Transverse colon (tissue), 4 donors: ENCODE measurements around the gene MRPL42. TPM values are rescaled to one million over a fixed set of nuclear protein-coding genes. Genes with fewer than 3 reads are reported as not detected.

ENCODE experiments used
- DNase-seq: peaks from one replicate; pipeline ENCODE4 v3.0.0-alpha.2; 2019
- H3K27ac ChIP-seq, 4 donors: fragments of 200-600 bp; sonication (generic); 2 replicates each; pipeline ENCODE4 v1.5.1; 2016 to 2018; ENCODE audit warnings: inconsistent platforms in 4 of 4
- H3K27me3 ChIP-seq: fragments of 200-600 bp; sonication (generic); 2 replicates; pipeline ENCODE4 v1.5.1; 2017; ENCODE audit warnings: inconsistent platforms
- H3K36me3 ChIP-seq, 4 donors: fragments of 200-600 bp; sonication (generic); 2 replicates each; pipeline ENCODE4 v1.5.1; 2017 to 2019; ENCODE audit warnings: inconsistent platforms in 4 of 4
- H3K4me1 ChIP-seq, 4 donors: fragments of 200-600 bp; sonication (generic); 2 replicates each; pipeline ENCODE4 v1.5.1; 2017 to 2020; ENCODE audit warnings: inconsistent platforms in 4 of 4
- H3K4me3 ChIP-seq, 4 donors: fragments of 200-600 bp; sonication (generic); 1 replicate in 1 of 4; 2 replicates in 3 of 4; pipeline versions ENCODE4 v1.5.1 to v1.6.1; 2017 to 2019; ENCODE audit warnings: inconsistent platforms in 4 of 4
- H3K9me3 ChIP-seq, 2 donors: fragments of 200-600 bp; sonication (generic); 2 replicates each; pipeline ENCODE4 v1.5.1; 2017 to 2019; ENCODE audit warnings: inconsistent platforms in 2 of 2
- CTCF ChIP-seq, 5 experiments: fragments of 200-600 bp in 3 of 5; fragments of 450-650 bp in 2 of 5; sonication (generic) in 3 of 5; IDR thresholded peaks; 1 replicate in 2 of 5; 2 replicates in 3 of 5; pipeline ENCODE4 v1.5.1; 2016 to 2017; ENCODE audit warnings: antibody characterized with exemption in 5 of 5, inconsistent platforms in 3 of 5, mild to moderate bottlenecking in 2 of 5, moderate library complexity in 1 of 5
- EP300 ChIP-seq: sonication (generic); formaldehyde crosslinking; IDR thresholded peaks from one replicate; pipeline ENCODE4 v1.6.1; 2017; ENCODE audit warnings: antibody characterized with exemption, low read depth
- POLR2A ChIP-seq: fragments of 450-650 bp; IDR thresholded peaks from one replicate; pipeline ENCODE4 v1.6.1; 2016; ENCODE audit warnings: antibody characterized with exemption, mild to moderate bottlenecking, moderate library complexity
- POLR2AphosphoS5 ChIP-seq, 3 donors: sonication (generic); formaldehyde crosslinking; IDR thresholded peaks; one replicate each; pipeline ENCODE4 v1.6.1; 2016; ENCODE audit warnings: antibody characterized with exemption in 3 of 3
- WGBS, 2 donors: methylation state at CpG; one replicate each; pipeline ENCODE4 v1.1.5; 2018; ENCODE audit warnings: low coverage in 1 of 2; 5-methylcytosine and 5-hydroxymethylcytosine counted together
- in situ Hi-C, 4 donors: fragments of 200-750 bp; cut with MboI; loops; one replicate each; pipeline versions ENCODE4 v1.15.0 to v1.15.1; 2017; ENCODE audit warnings: low sequenced_read_pairs in 3 of 4, low pct_ligation_motif_present in 1 of 4, low pct_unique_long_range_greater_than_20kb in 1 of 4
- intact Hi-C: fragments of 100-400 bp; cut with DNase I; formaldehyde crosslinking; loops from one replicate; pipeline ENCODE4 v1.15.1; 2023; ENCODE audit warnings: low total_unique reads
- total RNA-seq, 4 donors: library from RNA; depleted of rRNA; stranded (reverse); fragments of >200 nt; gene quantifications; one replicate each; pipeline ENCODE4 v1.1.0, GENCODE V29; 2016

The MRPL42 gene
- total RNA-seq, 4 donors from 2014 or later, result 10.5 to 45.1 (median 27.2) TPM

DNA sequence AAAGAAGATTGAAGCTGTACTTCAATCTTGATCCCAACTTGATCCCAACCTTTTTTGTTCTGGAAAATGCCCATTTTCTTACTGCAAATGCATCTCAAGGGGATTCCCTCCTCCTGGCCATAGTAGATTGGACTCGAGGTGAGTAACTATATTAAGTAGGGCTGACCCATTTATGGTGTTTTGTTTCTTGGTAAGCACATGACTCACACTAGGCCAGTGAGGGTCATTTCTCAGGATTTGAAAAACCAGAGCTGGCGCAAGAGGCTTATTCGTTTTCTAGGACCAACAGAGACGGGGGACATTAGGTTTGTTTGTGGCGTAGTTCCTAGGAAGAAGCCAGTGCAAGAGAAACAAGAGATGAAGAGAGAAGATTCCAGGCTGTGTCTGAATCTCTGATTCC, 51.4 kb downstream of the MRPL42 start:
- TF ChIP-seq POLR2AphosphoS5 (IDR thresholded peaks at IDR 0.05), result no peak
- TF ChIP-seq CTCF (IDR thresholded peaks at IDR 0.05), result no peak
- TF ChIP-seq EP300, result no peak
- TF ChIP-seq POLR2A, result no peak
- intact Hi-C loops (no loop called here), in situ Hi-C loops (no loop called here)
- Histone ChIP-seq H3K9me3 (no peaks in the 10 kb centered on the region), H3K27me3 (no peaks in the 10 kb centered on the region), H3K36me3 (no peaks in the 10 kb centered on the region), H3K4me1 (no peaks in the 10 kb centered on the region), H3K27ac (no peak overlapping the region), H3K4me3 (no peak overlapping the region)
- DNase-seq, result no peak
- 74 to 88% methylated on average over 4 to 5 of the region's 5 CpGs for WGBS, 2 donors

DNA sequence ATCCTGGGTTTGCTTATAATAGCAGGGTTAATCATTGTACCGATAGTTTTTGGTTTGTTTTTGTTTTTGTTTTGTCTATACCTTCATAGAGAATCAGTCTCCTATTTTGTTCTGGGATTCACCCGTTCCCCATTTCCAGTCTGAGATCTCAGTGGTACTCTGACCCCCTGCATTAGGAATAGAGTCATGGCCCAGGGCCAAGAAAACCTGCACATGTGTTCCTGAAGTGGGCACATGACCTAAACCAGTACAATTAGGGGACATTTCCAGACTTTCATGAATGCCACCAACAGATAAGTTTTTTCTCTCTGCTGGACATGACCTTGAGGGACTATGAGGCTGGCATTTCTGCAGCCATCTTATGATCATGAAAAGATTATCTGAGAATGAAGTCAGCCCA, 52.5 kb downstream of the MRPL42 start:
- in situ Hi-C loops, result no loop called here
- no peaks in the 10 kb centered on the region for H3K4me1 ChIP-seq
- no peak for DNase-seq
- no peak overlapping the region for H3K27ac ChIP-seq
- no peaks in the 10 kb centered on the region for H3K36me3 ChIP-seq
- intact Hi-C loops, result no loop called here
- H3K4me3 ChIP-seq, result no peak overlapping the region
- H3K27me3 ChIP-seq, result no peaks in the 10 kb centered on the region
- H3K9me3 ChIP-seq, result no peaks in the 10 kb centered on the region
- TF ChIP-seq CTCF (IDR thresholded peaks at IDR 0.05) (no peak), POLR2AphosphoS5 (IDR thresholded peaks at IDR 0.05) (no peak), EP300 (no peak), POLR2A (no peak)
- 83 to 94% methylated on average over 2 of the region's 2 CpGs for WGBS, 2 donors

GRCh38 chr12:93520454-93520853, 53.1 kb downstream of the MRPL42 start:
- no peaks in the 10 kb centered on the region for H3K4me1 ChIP-seq
- DNase-seq, result no peak
- no peaks in the 10 kb centered on the region for H3K27me3 ChIP-seq
- in situ Hi-C loops (no loop called here), intact Hi-C loops (no loop called here)
- H3K36me3 ChIP-seq, result no peaks in the 10 kb centered on the region
- TF ChIP-seq CTCF (IDR thresholded peaks at IDR 0.05) (no peak), EP300 (no peak), POLR2AphosphoS5 (IDR thresholded peaks at IDR 0.05) (no peak), POLR2A (no peak)
- H3K27ac ChIP-seq, result no peak overlapping the region
- H3K9me3 ChIP-seq, result no peaks in the 10 kb centered on the region
- 67 to 79% methylated on average over 2 of the region's 2 CpGs for WGBS, 2 donors
- H3K4me3 ChIP-seq, result no peak overlapping the region

- no peak overlapping the region for H3K4me3 ChIP-seq
- in situ Hi-C loops, result no loop called here
- H3K4me1 ChIP-seq, result no peaks in the 10 kb centered on the region
- WGBS, 2 donors, result 50 to 64% methylated on average over 2 to 6 of the region's 6 CpGs
- H3K36me3 ChIP-seq, result no peaks in the 10 kb centered on the region
- intact Hi-C loops, result no loop called here
- no peak for DNase-seq
- H3K27ac ChIP-seq, result no peak overlapping the region
- H3K27me3 ChIP-seq, result no peaks in the 10 kb centered on the region
- H3K9me3 ChIP-seq, result no peaks in the 10 kb centered on the region
- TF ChIP-seq CTCF (IDR thresholded peaks at IDR 0.05) (no peak), POLR2A (no peak), EP300 (no peak), POLR2AphosphoS5 (IDR thresholded peaks at IDR 0.05) (no peak)
These were observed 54.1 kb downstream of the MRPL42 start for GRCh38 chr12:93521225-93522080.
